Metanephros (tissue), 1 donor: Measurements from ENCODE around the gene CTAGE4. TPM values are rescaled to one million over a fixed set of nuclear protein-coding genes. Genes with fewer than 3 reads are reported as not detected.

Experiments used
- total RNA-seq: library from RNA; depleted of rRNA; stranded (reverse); fragments of >200 nt; gene quantifications from one replicate; pipeline ENCODE4 v1.2.3, GENCODE V29; 2014

Gene CTAGE4, protein sequence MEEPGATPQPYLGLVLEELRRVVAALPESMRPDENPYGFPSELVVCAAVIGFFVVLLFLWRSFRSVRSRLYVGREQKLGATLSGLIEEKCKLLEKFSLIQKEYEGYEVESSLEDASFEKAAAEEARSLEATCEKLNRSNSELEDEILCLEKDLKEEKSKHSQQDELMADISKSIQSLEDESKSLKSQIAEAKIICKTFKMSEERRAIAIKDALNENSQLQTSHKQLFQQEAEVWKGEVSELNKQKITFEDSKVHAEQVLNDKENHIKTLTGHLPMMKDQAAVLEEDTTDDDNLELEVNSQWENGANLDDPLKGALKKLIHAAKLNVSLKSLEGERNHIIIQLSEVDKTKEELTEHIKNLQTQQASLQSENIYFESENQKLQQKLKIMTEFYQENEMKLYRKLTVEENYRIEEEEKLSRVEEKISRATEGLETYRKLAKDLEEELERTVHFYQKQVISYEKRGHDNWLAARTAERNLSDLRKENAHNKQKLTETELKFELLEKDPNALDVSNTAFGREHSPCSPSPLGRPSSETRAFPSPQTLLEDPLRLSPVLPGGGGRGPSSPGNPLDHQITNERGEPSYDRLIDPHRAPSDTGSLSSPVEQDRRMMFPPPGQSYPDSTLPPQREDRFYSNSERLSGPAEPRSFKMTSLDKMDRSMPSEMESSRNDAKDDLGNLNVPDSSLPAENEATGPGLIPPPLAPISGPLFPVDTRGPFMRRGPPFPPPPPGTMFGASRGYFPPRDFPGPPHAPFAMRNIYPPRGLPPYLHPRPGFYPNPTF
- 5.3 TPM for total RNA-seq

GRCh38 chr7:144183166-144183565 is at the start of gene CTAGE4:
TSS of gene CTAGE4 (plus strand) at chr7:144183466. CDS start at chr7:144183504, 38 bp downstream.

GRCh38 chr7:144195212-144195872 is 12.1 kb downstream of the CTAGE4 start, which contains the start of gene ARHGEF35:
TSS of gene ARHGEF35 (minus strand) at chr7:144195833. CDS start at chr7:144188383, 7,450 bp downstream.

Other genes starting within 250 kb of the CTAGE4 start
- not detected for gene OR2F2, start 248.2 kb upstream of the CTAGE4 start, total RNA-seq
- not detected for gene OR2F1, start 228.6 kb upstream of the CTAGE4 start, total RNA-seq
- not detected for gene OR6B1, start 183.1 kb upstream of the CTAGE4 start, total RNA-seq
- not detected for gene OR2A5, start 134.5 kb upstream of the CTAGE4 start, total RNA-seq
- not detected for gene OR2A25, start 113.7 kb upstream of the CTAGE4 start, total RNA-seq
- not detected for gene OR2A12, start 97.2 kb upstream of the CTAGE4 start, total RNA-seq
- not detected for gene OR2A2, start 73.9 kb upstream of the CTAGE4 start, total RNA-seq
- not detected for gene OR2A14, start 60.3 kb upstream of the CTAGE4 start, total RNA-seq
- gene ARHGEF35, start 12.4 kb downstream of the CTAGE4 start, total RNA-seq = 7.7 TPM
- gene OR2A42, start 56.1 kb downstream of the CTAGE4 start, total RNA-seq = 0.06 TPM
- gene OR2A7, start 81.3 kb downstream of the CTAGE4 start, total RNA-seq = 17.2 TPM
- gene CTAGE8, start 85.8 kb downstream of the CTAGE4 start, total RNA-seq = 1.8 TPM
- 0.29 TPM for gene OR2A1, start 129.0 kb downstream of the CTAGE4 start, total RNA-seq
- 35.1 TPM for gene ARHGEF5, start 171.9 kb downstream of the CTAGE4 start, total RNA-seq
- not detected for gene NOBOX, start 220.2 kb downstream of the CTAGE4 start, total RNA-seq